Panc1 (cell line): ENCODE results near the gene DEXI. TPM values are rescaled to one million over a fixed set of nuclear protein-coding genes. Genes with fewer than 3 reads are reported as not detected.

ENCODE experiments used
- ATAC-seq: fragments of 200-7000 bp; cut with Tn5 transposase; 2 replicates; pipeline ENCODE4 v1.9.1; 2020; ENCODE audit warnings: mild to moderate bottlenecking, moderate library complexity
- BruUV-seq: library from RNA; stranded (reverse); fragments of 400-500 nt; replicated peaks from 2 replicates; lab custom pipeline; 2021; lab: Mats Ljungman, UMichigan
- CTCF ChIA-PET: fragments of 300-600 bp; sonication (Branson Sonifier 250); formaldehyde crosslinking; loops from one replicate; lab custom pipeline; 2022; ENCODE audit warnings: antibody characterized with exemption; lab: Charles Lee
- POLR2A ChIA-PET: fragments of 300-600 bp; sonication (Branson Sonifier 250); formaldehyde crosslinking; loops from one replicate; lab custom pipeline; 2022; ENCODE audit warnings: antibody characterized with exemption; lab: Charles Lee
- DNase-seq: peaks from one replicate; pipeline ENCODE4 v3.0.0-alpha.2; 2010; ENCODE audit warnings: low read depth, low spot score
- H3K27ac ChIP-seq: 2 replicates; pipeline ENCODE4 v1.5.1; 2011; ENCODE audit warnings: mild to moderate bottlenecking, low read length, inconsistent platforms
- H3K27me3 ChIP-seq: fragments of 200-500 bp; sonication (Bioruptor generic); 2 replicates; pipeline ENCODE4 v1.6.0; 2014; ENCODE audit warnings: low read length, inconsistent platforms; ENCODE audit not compliant: control insufficient read depth, insufficient read depth
- H3K36me3 ChIP-seq: fragments of 200-500 bp; sonication (Bioruptor generic); 2 replicates; pipeline ENCODE4 v1.5.1; 2014; ENCODE audit warnings: inconsistent platforms, mild to moderate bottlenecking, low read length, moderate library complexity; ENCODE audit not compliant: control insufficient read depth, insufficient read depth
- H3K4me1 ChIP-seq: 2 replicates; pipeline ENCODE4 v1.5.1; 2011; ENCODE audit warnings: inconsistent platforms, mild to moderate bottlenecking, low read length, moderate library complexity; ENCODE audit not compliant: control insufficient read depth, insufficient read depth
- H3K4me3 ChIP-seq, 2 experiments: 2 replicates each; pipeline ENCODE4 v1.5.1; 2011 to 2012; ENCODE audit warnings: low read depth in 2 of 2, low read length in 2 of 2, mild to moderate bottlenecking in 2 of 2, inconsistent platforms in 1 of 2, moderate library complexity in 1 of 2
- H3K9me3 ChIP-seq: fragments of 200-500 bp; sonication (Bioruptor generic); 2 replicates; pipeline ENCODE4 v1.5.1; 2014; ENCODE audit warnings: low read depth, mild to moderate bottlenecking, inconsistent platforms, low read length, moderate library complexity; ENCODE audit not compliant: control insufficient read depth, insufficient read depth
- POLR2AphosphoS5 ChIP-seq: IDR thresholded peaks from 2 replicates; pipeline ENCODE4 v1.6.1; 2012; ENCODE audit warnings: mild to moderate bottlenecking, low read depth, low read length, moderate library complexity
- SIN3A ChIP-seq: IDR thresholded peaks from 2 replicates; pipeline ENCODE4 v1.6.1; 2012; ENCODE audit warnings: low read depth, mild to moderate bottlenecking, low read length, moderate library complexity, borderline replicate concordance; ENCODE audit not compliant: insufficient read depth
- TCF7L2 ChIP-seq: IDR thresholded peaks from 2 replicates; pipeline ENCODE4 v1.6.1; 2011; ENCODE audit warnings: mild to moderate bottlenecking, low read depth, low read length, inconsistent platforms
- in situ Hi-C: cut with HindIII; loops from 2 replicates; pipeline ENCODE4 v1.10.0; 2016; ENCODE audit warnings: low sequenced_read_pairs, low pct_unique_long_range_greater_than_20kb
- intact Hi-C: fragments of 100-400 bp; cut with micrococcal nuclease; formaldehyde crosslinking; loops from one replicate; pipeline ENCODE4 v1.10.0; 2022; ENCODE audit not compliant: unreplicated experiment
- total RNA-seq: library from RNA; stranded (reverse); gene quantifications from one replicate; pipeline ENCODE4 v1.2.1, GENCODE V29; 2021; ENCODE audit not compliant: unreplicated experiment
- TF ChIP-seq, protein P1 (sequence below), 2 experiments: IDR thresholded peaks; 2 replicates each; pipeline ENCODE4 v1.6.1; 2011 to 2012; ENCODE audit warnings: low read depth in 2 of 2, control low read depth in 1 of 2, low read length in 1 of 2, mild to moderate bottlenecking in 1 of 2, moderate library complexity in 1 of 2; ENCODE audit not compliant: insufficient read depth in 1 of 2
- TF ChIP-seq, protein P2 (sequence below): fragments of 450-650 bp; IDR thresholded peaks from 2 replicates; pipeline ENCODE4 v1.5.1; 2017; ENCODE audit warnings: mild to moderate bottlenecking

The DEXI gene
- total RNA-seq, 1 experiment from 2014 or later, result 32.2 TPM

DNA sequence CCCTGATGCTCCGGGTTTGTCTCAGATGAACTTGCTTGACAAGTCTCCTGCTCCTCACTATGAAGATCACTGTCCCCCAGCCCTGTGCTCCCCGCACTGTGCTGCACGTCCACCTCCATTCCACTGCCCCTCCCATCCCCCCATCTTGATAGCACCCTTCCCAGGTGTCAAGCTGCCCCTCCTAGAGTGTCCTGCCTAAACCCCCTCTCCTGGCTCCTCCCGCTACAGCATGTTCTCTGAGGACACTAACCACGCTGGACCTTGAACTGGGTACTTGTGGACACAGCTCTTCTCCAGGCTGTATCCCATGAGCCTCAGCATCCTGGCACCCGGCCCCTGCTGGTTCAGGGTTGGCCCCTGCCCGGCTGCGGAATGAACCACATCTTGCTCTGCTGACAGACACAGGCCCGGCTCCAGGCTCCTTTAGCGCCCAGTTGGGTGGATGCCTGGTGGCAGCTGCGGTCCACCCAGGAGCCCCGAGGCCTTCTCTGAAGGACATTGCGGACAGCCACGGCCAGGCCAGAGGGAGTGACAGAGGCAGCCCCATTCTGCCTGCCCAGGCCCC is 18.5 kb downstream of the DEXI start:
- no peak for TF ChIP-seq TCF7L2
- no peak for TF ChIP-seq SIN3A
- TF ChIP-seq, protein P1, sequence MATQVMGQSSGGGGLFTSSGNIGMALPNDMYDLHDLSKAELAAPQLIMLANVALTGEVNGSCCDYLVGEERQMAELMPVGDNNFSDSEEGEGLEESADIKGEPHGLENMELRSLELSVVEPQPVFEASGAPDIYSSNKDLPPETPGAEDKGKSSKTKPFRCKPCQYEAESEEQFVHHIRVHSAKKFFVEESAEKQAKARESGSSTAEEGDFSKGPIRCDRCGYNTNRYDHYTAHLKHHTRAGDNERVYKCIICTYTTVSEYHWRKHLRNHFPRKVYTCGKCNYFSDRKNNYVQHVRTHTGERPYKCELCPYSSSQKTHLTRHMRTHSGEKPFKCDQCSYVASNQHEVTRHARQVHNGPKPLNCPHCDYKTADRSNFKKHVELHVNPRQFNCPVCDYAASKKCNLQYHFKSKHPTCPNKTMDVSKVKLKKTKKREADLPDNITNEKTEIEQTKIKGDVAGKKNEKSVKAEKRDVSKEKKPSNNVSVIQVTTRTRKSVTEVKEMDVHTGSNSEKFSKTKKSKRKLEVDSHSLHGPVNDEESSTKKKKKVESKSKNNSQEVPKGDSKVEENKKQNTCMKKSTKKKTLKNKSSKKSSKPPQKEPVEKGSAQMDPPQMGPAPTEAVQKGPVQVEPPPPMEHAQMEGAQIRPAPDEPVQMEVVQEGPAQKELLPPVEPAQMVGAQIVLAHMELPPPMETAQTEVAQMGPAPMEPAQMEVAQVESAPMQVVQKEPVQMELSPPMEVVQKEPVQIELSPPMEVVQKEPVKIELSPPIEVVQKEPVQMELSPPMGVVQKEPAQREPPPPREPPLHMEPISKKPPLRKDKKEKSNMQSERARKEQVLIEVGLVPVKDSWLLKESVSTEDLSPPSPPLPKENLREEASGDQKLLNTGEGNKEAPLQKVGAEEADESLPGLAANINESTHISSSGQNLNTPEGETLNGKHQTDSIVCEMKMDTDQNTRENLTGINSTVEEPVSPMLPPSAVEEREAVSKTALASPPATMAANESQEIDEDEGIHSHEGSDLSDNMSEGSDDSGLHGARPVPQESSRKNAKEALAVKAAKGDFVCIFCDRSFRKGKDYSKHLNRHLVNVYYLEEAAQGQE (IDR thresholded peaks at IDR 0.05; ENCODE audit: insufficient read depth in 1 of 2, low read depth in 2 of 2, low read length in 1 of 2), result no peak
- TF ChIP-seq POLR2AphosphoS5, result no peak
- TF ChIP-seq, protein P2, sequence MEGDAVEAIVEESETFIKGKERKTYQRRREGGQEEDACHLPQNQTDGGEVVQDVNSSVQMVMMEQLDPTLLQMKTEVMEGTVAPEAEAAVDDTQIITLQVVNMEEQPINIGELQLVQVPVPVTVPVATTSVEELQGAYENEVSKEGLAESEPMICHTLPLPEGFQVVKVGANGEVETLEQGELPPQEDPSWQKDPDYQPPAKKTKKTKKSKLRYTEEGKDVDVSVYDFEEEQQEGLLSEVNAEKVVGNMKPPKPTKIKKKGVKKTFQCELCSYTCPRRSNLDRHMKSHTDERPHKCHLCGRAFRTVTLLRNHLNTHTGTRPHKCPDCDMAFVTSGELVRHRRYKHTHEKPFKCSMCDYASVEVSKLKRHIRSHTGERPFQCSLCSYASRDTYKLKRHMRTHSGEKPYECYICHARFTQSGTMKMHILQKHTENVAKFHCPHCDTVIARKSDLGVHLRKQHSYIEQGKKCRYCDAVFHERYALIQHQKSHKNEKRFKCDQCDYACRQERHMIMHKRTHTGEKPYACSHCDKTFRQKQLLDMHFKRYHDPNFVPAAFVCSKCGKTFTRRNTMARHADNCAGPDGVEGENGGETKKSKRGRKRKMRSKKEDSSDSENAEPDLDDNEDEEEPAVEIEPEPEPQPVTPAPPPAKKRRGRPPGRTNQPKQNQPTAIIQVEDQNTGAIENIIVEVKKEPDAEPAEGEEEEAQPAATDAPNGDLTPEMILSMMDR, result no peak
- ATAC-seq (no peak), DNase-seq (no peak)
- Histone ChIP-seq H3K4me1 (peaks cover 1% of the 10 kb centered on the region; the same call in 1 of the 2 replicates), H3K9me3 (no peaks in the 10 kb centered on the region), H3K4me3 (no peak overlapping the region), H3K36me3 (no peaks in the 10 kb centered on the region), H3K27ac (no peak overlapping the region), H3K27me3 (no peaks in the 10 kb centered on the region)
- BruUV-seq, result no TSS peak
- CTCF ChIA-PET, result no interaction called here
- intact Hi-C loops (loop anchor here (5.0 kb wide), 1 partner anchor 186 kb away; no protein-coding TSS in a partner anchor), in situ Hi-C loops (no loop called here)
- POLR2A ChIA-PET, result no interaction called here

DNA sequence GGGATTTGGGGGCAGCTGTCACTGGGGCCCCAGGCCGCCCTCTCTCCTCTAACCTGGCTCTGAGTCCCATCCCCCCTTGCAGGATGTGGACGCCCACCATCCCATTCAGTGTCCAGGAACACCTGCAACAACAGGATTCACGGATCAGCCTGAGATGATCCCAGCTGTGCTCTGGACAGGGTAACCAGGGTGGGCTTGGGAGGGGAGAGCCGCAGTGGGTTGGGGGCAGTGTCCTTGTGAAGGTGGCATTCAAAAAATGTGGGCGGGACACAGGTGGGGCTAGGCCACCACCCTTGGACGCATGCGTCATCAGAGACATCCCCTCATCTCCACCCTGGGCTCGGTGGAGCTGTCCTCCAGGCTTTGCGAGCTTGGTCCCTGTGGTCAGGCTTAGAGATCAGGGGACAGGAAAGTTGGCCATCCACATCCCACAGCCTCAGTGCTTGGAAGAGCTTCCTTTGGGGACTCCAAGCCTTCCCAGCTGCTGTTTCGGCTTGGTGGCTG is 19.1 kb downstream of the DEXI start:
- in situ Hi-C loops (no loop called here), intact Hi-C loops (loop anchor here (5.0 kb wide), 1 partner anchor 186 kb away; no protein-coding TSS in a partner anchor)
- ChIA-PET CTCF (no interaction called here), POLR2A (no interaction called here)
- no peak overlapping the region for H3K4me3 ChIP-seq
- ATAC-seq (no peak), DNase-seq (no peak)
- no peaks in the 10 kb centered on the region for H3K9me3 ChIP-seq
- no TSS peak for BruUV-seq
- H3K36me3 ChIP-seq, result no peaks in the 10 kb centered on the region
- no peaks in the 10 kb centered on the region for H3K27me3 ChIP-seq
- TF ChIP-seq, protein P1 (IDR thresholded peaks at IDR 0.05; ENCODE audit: insufficient read depth in 1 of 2, low read depth in 2 of 2, low read length in 1 of 2), result no peak
- TF ChIP-seq, protein P2, result no peak
- peaks cover 4% of the 10 kb centered on the region; the same call in 1 of the 2 replicates for H3K4me1 ChIP-seq
- H3K27ac ChIP-seq, result no peak overlapping the region
